GM18861 (cell line): ENCODE data around the gene CEL.

Source experiments
- ATAC-seq: cut with Tn5 transposase; IDR thresholded peaks from one replicate; pipeline ENCODE4 v1.9.1; 2021; ENCODE audit not compliant: unreplicated experiment

CEL gene

DNA sequence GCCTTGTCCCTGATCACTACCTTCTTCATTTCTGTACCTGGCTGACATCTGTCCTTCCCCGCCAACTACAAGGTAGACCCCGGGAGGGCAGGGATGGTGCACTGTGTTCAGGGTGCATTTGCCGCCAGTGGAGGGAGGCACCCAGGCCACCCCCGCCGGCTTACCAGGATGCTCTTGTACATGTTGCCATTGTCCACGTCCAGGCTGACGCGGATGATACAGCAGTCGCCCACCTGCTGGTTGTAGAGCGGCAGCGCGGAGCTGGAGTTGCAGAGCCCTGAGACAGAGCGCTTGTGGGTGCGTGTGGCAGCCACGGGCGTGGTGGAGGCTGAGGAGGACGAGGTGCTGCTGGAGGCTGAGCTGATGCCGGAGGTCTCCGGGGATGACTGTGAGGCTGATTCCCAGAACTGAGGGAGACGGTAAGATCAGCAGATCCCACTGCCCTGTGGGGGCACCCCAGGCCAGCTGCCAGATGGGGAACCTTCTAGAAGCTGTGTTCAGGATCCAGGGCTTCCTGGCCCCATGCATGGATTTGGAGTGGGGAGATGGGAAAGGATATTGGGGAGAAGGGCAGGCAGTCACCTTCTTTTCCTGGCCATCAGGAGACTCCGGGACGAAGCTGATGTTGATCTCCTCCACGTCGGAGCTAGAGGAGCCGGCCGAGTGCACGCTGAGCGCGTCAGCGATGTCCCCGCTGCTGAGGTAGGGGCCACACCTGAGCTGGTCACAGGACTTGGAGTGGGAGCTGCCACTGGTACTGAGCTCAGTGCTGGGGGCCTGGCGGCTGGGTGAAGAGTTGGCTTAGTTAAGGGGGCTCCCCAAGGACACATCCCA is 39.8 kb downstream of the CEL start:
- ATAC-seq = no peak

DNA sequence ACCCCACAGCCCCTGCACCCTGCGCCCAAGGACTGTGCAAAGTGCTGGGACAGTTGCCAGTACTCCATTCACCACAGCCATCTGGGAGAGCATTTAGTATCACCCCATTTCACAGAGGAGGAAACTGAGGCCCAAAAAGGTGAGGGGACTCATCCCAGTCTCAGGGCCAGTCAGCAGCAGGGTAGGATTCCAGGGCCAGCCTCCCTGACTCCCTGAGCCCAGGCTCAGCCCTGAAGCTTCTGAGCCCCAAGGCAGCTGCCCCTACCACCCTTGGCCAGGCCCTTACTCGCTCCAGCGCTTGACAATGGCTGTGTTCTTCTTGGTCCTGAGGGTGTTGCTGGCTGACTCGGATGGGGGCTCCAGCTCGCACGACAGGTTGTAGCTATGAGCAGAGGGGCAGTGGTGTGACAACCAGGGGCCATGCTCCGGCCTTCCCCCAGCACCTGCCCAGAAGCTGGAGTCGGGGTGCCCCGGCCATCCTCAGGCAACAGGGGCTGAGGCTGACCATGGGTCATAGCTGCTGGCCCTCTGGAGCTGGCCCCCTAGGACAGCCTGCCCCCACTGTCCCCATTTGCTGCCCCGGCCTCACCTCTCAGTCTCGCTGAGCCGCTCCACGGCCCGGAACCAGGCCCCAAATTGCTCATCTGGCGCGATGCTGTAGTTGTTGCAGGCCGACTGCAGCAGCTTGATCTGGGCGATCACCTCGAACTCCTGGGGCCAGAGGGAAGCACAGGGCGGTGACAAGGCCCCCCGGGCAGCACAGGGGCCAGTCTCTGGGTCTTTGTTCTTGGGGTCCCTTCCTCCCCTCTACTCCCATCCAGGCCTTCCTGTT is 40.6 kb downstream of the CEL start:
- no peak for ATAC-seq

GRCh38 chr9:133103183-133103986 is 41.6 kb downstream of the CEL start:
- ATAC-seq = no peak

DNA sequence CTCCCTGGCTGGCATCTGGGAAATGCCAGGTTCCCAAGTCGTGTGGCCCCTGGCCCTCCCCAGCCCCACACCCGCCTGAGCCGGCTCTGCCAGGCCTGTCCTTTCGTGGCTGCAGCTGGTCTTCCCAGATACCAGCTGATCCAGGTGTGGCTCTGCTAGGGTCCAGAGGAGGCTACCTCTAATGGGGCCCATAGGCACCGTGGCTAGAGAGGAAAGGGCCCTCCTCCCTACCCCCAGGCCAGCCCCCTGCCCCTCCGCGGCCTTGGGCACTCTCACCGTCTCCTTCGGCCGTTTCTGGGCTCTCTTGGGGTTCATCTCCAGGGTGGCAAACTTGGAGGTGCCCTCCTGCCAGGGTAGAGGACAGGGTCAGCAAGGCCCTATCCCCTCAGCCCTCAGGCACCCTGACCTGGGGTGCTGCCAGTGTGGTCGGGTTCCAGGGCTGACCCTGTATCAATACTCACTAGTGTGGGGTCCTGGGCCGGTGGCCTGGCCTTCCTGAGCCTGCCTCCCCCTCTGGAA is 42.3 kb downstream of the CEL start:
- ATAC-seq = no peak

DNA sequence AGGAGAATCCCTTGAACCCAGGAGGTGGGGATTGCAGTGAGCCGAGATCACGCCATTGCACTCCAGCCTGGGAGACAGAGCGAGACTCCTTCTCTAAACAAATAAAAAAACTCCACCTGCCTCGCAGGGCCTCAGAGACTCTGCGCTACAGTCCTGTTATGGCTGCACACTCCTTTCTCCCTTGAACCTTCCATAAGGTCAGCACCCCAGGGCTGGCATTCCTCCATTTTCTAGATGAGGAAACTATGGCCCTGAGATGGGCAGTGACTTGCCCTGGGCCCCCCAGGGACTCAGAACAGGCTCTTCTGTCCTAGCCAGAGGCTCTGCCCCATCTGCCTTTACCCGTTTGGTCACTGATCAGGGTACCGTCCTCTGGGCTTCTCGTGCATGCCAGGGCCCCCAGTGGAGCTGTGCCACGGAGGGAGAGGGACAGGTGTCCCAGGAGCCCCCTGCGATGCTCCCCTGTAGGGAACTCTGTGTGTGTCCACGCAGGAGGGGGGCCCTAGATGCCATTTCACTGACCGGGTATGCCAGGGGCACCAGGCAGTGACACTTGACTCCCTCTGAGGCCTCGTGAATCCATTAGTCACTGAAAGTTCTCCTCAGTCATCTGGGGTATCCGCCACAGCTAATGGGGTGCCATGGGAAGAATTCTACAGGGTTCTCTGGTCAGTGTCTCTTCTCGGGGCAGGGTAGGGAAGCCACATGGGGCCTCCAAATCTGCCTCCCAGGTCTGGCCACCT is 43.1 kb downstream of the CEL start:
- ATAC-seq = no peak

GRCh38 chr9:133105461-133105770 is 43.6 kb downstream of the CEL start:
- no peak for ATAC-seq

- no peak for ATAC-seq
Observed at GRCh38 chr9:133106511-133107244, 44.9 kb downstream of the CEL start.

DNA sequence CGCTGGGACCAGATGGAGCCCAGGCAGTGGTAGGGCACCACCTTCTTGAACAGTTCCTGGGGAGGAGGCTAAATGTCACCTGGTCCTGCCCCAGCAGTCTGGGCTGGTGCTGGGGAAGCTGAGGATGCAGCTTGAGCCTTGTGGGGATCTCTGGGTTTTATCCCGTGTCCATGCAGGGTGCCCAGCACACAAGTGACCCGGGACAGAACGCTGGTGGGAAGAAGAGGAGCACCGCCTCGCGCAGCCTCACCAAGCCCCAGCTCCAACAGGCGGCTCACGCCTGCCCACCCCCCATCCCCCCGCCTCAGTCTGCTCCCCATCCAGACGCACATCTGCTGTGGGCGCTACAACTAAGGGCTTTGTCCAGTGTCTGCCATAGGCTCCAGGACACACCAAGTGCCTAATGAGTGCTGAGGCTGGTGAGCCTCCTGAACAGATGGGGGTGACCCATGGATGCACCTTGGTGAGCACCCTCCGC is 45.5 kb downstream of the CEL start:
- ATAC-seq = no peak

DNA sequence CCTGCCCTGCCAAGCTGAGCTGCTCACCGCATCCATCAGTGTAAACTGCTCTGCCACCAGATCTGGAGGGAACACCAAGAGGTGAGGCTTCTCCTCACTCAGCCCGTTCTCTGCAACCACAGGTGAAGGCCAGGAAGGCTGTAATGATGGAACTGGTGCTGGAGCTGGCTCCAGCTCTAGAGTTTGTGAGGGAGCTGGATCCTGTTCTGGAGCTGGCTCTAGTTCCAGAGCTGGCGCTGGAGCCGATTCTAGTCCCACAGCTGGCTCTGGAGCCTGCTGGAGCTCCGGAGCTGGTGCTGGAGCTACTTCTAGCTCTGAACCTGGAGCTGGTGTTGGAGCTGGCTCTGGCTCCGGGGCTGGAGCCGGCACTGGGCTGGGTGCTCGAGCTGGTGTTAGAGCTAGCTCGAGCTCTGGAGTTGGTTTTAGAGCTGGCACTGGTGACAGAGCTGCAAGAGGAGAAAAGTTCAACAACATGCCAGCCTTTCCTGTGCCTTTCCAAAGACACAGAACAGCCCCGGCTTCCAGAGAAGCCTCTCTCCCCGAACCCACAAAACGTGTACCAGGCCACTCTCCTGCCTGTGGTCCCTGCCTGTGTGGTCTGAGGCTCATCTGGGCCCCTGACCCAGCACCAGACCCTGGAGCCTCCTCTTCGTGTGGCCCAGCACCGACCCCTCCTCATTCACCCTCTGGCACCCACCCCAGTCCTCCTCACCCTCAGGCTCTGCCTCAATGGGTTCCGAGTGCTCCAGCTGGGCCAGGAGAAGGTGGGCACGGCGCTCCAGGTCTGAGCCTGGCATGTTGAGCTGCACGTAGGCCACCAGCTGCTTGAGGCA is 46.4 kb downstream of the CEL start:
- no peak for ATAC-seq

GRCh38 chr9:133108794-133109641 is 47.2 kb downstream of the CEL start:
- no peak for ATAC-seq

GRCh38 chr9:133109931-133110650 is 48.3 kb downstream of the CEL start:
- no peak for ATAC-seq

- no peak for ATAC-seq
Observed at GRCh38 chr9:133111808-133112662, 50.3 kb downstream of the CEL start.

DNA sequence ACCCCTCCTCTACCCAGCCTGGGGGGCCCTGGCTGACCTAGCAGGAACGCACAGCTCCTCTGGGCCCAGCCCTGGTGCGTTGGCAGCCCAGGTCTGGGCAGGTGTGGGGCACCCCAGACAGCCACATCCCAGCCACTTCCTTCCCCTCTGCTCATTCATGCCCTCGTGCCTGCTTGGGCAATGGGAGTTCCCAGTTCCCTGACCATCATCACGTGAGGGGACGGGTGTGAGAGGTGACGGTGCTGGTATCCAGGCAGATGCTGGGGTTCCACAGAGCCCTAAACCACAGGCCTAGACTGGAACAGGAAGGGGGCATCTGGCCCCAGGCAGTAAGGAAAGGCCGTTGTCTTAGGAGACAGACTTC is 50.9 kb downstream of the CEL start:
- no peak for ATAC-seq

GRCh38 chr9:133113163-133113948 is 51.6 kb downstream of the CEL start:
- no peak for ATAC-seq

DNA sequence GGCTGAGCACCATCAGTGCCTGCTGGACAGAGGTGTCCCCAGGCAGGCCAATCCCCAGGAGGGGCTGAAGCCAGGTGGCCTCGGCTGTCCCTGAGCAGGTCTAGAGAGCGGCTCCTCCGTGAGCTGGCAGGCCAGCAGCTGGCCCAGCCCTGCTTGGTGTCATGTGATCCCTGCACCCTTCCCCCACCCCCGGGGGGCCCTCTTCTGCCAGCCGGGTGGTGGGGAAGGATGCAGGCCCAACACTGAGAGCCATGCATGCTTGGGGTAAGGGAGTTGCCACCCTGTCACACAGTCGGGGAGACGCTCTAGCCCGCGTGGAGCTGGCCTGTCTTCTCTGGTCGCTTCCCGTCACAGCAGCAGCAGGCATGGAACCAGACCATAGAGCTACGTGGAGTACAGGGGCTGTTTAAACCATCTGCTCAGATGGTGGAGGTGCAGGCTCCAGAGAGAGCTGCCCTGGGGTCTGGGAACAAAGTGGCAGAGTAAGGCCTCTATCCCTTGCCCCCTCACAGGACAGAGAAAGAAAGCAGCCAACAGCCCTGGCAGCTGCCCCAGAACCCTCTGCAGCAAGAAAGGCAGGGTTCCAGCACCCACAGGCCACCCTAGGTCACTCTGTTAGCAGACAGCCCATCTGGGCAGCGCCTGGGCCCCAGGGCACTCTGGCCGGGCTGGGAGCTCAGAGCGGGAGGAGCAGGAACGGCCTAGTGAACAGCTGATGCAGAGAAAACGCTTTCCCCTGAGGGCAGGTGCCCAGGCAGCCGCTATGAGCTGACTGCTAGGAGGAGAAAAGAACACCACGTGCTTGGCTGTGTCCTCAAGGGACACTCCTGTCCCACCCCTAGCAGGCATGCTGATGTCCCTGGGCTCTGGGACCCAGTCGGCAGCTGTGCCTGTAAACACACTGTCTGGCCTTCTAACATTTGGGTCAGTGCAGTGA is 52.4 kb downstream of the CEL start:
- ATAC-seq = no peak
